ENCODE measurements around the gene CHKB. TPM values are rescaled to one million over a fixed set of nuclear protein-coding genes. Genes with fewer than 3 reads are reported as not detected.
A peak's percentile ranks its signal among the peaks of the same experiment; 100 is the strongest.

The CHKB gene
- total RNA-seq (100 to 1,000 TPM in 4 of 9 donors, 10 to 100 TPM in 5; 34.1 to 110 (median 88.4) TPM), polyA plus RNA-seq (100 to 1,000 TPM in 2 of 3 donors, 10 to 100 TPM in 1; 44.4 to 917 (median 477) TPM)
- long read RNA-seq, donor 1, transcript CHKB-201 (11 exons, 1,638 nt): major isoform, 20 of 77 reads
- long read RNA-seq, donor 1, partial matches to known transcripts: 6 of 77 reads
- long read RNA-seq, donor 1, other reads (novel, unspliced or antisense): 49 of 77 reads
- long read RNA-seq, donor 2, transcript CHKB-201 (11 exons, 1,638 nt): major isoform, 5 of 5 reads
- long read RNA-seq, donor 2, partial matches to known transcripts: 0 of 5 reads
- long read RNA-seq, donor 2, other reads (novel, unspliced or antisense): 0 of 5 reads
- long read RNA-seq, donor 3, transcript CHKB-201 (11 exons, 1,638 nt): major isoform, 5 of 6 reads
- long read RNA-seq, donor 3, partial matches to known transcripts: 0 of 6 reads
- long read RNA-seq, donor 3, other reads (novel, unspliced or antisense): 0 of 6 reads
- long read RNA-seq, donor 4, transcript CHKB-201 (11 exons, 1,638 nt): major isoform, 37 of 48 reads
- long read RNA-seq, donor 4, partial matches to known transcripts: 5 of 48 reads
- long read RNA-seq, donor 4, other reads (novel, unspliced or antisense): 6 of 48 reads
- long read RNA-seq, donor 5, transcript CHKB-212 (9 exons, 2,069 nt): minor isoform, 32 of 128 reads
- long read RNA-seq, donor 5, transcript CHKB-208 (8 exons, 2,114 nt): minor isoform, 18 of 128 reads
- long read RNA-seq, donor 5, transcript CHKB-201 (11 exons, 1,638 nt): major isoform, 47 of 128 reads
- long read RNA-seq, donor 5, partial matches to known transcripts: 27 of 128 reads
- long read RNA-seq, donor 5, other reads (novel, unspliced or antisense): 3 of 128 reads
- long read RNA-seq, donor 6, transcript CHKB-201 (11 exons, 1,638 nt): major isoform, 21 of 25 reads
- long read RNA-seq, donor 6, partial matches to known transcripts: 2 of 25 reads
- long read RNA-seq, donor 6, other reads (novel, unspliced or antisense): 2 of 25 reads
- long read RNA-seq, donor 7, transcript CHKB-201 (11 exons, 1,638 nt): major isoform, 6 of 39 reads
- long read RNA-seq, donor 7, partial matches to known transcripts: 14 of 39 reads
- long read RNA-seq, donor 7, other reads (novel, unspliced or antisense): 18 of 39 reads
- long read RNA-seq, donor 8, transcript CHKB-201 (11 exons, 1,638 nt): major isoform, 17 of 18 reads
- long read RNA-seq, donor 8, partial matches to known transcripts: 0 of 18 reads
- long read RNA-seq, donor 8, other reads (novel, unspliced or antisense): 0 of 18 reads
- long read RNA-seq, donor 9, transcript CHKB-201 (11 exons, 1,638 nt): major isoform, 7 of 8 reads
- long read RNA-seq, donor 9, partial matches to known transcripts: 0 of 8 reads
- long read RNA-seq, donor 9, other reads (novel, unspliced or antisense): 0 of 8 reads
- long read RNA-seq, donor 10, transcript CHKB-201 (11 exons, 1,638 nt): major isoform, 8 of 11 reads
- long read RNA-seq, donor 10, partial matches to known transcripts: 0 of 11 reads
- long read RNA-seq, donor 10, other reads (novel, unspliced or antisense): 0 of 11 reads

- Histone ChIP-seq H3K27me3 (no peaks in the 10 kb centered on the region), H3K4me3 (peak within 1 kb of the TSS; percentile 66 to 85 (median 80)), H3K27ac (peak within 1 kb of the TSS; percentile 92 to 99 (median 97)), H3K9me3 (replicated peaks in 1 of 3) (no peaks in the 10 kb centered on the region), H3K36me3 (replicated peaks in 1 of 2) (no peaks in the 10 kb centered on the region), H3K4me1 (replicated peaks in 1 of 2) (peaks cover 27 to 33% of the 10 kb centered on the region in 2 donors)
- WGBS, 4 donors: 0% methylated on average over 18 to 96 of the region's 96 CpGs
- peak; percentile 85 to 90 for TF ChIP-seq POLR2A (IDR thresholded peaks at IDR 0.05)
- TF ChIP-seq CTCF (IDR thresholded peaks at IDR 0.05): no peak
- DNase-seq: peak; percentile 98 to 99 (median 99)
- intact Hi-C loops (cut with DNase I): no loop called here
Measured at GRCh38 chr22:50582493-50583293, at the start of gene CHKB. Gene CHKB, minus strand, starts transcription at chr22:50582849. Its CDS starts 68 bp downstream, at chr22:50582781.

DNA sequence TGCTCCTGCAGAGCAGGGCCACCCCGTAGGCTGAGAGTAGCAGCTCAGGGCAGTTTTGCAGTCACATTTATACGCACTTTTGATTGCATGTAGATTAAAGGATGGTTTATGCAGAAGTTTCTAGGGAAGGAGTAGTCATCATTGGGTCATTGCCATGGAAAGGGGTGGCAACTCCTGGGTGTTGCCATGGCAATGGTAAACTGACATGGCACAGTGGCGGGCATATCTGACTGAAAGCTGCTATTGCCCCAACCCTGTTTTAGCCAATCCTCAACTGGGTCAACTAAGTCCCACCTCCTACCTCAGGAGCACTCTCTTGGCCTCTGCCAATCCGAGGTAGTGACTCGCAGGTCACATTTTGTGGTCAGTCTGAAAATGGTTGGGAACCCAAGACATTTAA is 47.7 kb upstream of the CHKB start:
- Histone ChIP-seq H3K4me1 (replicated peaks in 1 of 2) (peaks cover 9 to 14% of the 10 kb centered on the region in 2 donors), H3K27me3 (no peaks in the 10 kb centered on the region), H3K27ac (no peak overlapping the region), H3K36me3 (replicated peaks in 1 of 2) (no peaks in the 10 kb centered on the region), H3K9me3 (replicated peaks in 1 of 3) (no peaks in the 10 kb centered on the region), H3K4me3 (no peak overlapping the region)
- 75 to 90% (median 85%) methylated on average over 5 of the region's 5 CpGs for WGBS, 4 donors
- DNase-seq: no peak
- intact Hi-C loops (cut with DNase I): no loop called here
- no peak for TF ChIP-seq CTCF (IDR thresholded peaks at IDR 0.05)
- TF ChIP-seq POLR2A (IDR thresholded peaks at IDR 0.05): no peak

- Histone ChIP-seq H3K4me1 (replicated peaks in 1 of 2) (peaks cover 9 to 14% of the 10 kb centered on the region in 2 donors), H3K4me3 (peak overlapping the region; percentile 41 to 96 (median 57)), H3K9me3 (replicated peaks in 1 of 3) (no peaks in the 10 kb centered on the region), H3K27me3 (no peaks in the 10 kb centered on the region), H3K27ac (peak overlapping the region in 3 of 5 donors; percentile 51 to 80 (median 69)), H3K36me3 (replicated peaks in 1 of 2) (no peaks in the 10 kb centered on the region)
- WGBS, 4 donors: 33 to 35% (median 33%) methylated on average over 14 to 16 of the region's 16 CpGs
- TF ChIP-seq CTCF (IDR thresholded peaks at IDR 0.05): no peak
- no peak for TF ChIP-seq POLR2A (IDR thresholded peaks at IDR 0.05)
- intact Hi-C loops (cut with DNase I): no loop called here
- DNase-seq: no peak
Measured at GRCh38 chr22:50628543-50629134, 46.0 kb upstream of the CHKB start.

Measured in adrenal gland (tissue), 19 donors.